Embryonic facial prominence (tissue), 1 donor: ENCODE results near the gene SELENOO.
"Not testable (repeated sequence)": the region's sequence is repeated elsewhere in the genome, so short reads cannot be mapped to it uniquely, and the experiment has no call there.

Experiments used
- DNase-seq: peaks from one replicate; pipeline ENCODE4 v3.0.0-alpha.2; 2016; ENCODE audit errors: extremely low spot score

Gene SELENOO

DNA sequence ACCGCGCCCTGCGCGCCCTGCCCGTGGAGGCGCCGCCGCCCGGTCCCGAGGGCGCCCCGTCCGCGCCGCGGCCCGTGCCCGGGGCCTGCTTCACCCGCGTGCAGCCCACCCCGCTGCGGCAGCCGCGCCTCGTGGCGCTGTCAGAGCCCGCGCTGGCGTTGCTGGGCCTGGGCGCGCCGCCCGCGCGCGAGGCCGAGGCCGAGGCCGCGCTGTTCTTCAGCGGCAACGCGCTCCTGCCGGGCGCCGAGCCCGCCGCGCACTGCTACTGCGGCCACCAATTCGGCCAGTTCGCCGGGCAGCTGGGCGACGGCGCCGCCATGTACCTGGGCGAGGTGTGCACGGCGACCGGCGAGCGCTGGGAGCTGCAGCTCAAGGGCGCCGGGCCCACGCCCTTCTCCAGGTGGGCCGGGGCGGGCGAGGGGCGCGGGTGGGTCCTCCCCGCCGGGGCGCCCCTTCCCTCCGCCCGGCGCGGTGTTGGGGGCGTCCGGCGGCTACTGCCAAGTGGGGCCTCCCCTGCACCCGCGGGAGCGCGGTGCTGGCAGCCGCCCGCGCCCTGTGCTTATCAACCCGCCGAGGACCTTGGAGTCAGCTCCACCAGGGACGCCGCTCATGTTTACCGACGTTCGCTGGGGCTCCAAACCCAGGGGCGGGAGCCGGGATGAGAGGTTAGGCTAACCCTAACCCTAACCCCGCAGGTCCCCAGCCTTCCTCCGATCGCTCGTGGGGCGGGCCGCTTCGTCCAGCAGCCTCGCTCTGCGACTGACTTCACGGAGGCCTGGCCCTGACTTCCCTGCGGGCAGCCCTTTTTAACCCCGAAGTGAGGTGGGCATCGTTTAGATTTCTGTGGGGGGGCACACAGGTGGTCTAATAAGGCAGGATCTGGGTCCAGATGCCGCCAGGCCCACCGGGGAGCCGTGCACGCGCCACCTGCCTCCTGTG is 649 bp downstream of the SELENOO start:
- no peak for DNase-seq

DNA sequence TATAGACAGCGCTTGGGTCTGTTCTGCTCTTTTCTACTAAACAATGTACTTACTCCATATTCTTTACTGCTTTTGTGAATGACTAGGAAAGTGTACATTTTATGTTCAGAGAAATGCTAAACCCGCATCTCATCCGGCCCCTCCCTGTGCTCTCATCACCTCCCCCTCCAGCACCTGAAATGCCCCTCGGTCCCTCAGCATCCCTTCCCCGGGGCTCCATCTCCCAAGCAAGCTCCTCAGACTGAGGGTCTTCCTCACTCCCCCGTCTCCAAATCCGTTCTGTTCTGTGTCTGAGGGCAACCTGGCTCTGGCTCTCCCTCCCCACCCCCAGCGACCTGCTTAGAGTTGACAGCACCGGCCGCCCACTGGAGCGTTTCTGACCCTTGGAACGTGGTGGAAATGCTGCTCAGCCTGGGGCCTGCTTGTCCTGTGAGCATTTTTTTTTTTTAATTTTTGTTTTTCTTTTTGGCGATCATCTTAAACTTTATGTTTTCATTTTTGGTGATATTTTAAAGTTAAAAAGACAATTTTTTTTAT is 1.4 kb downstream of the SELENOO start:
- DNase-seq: no peak

DNA sequence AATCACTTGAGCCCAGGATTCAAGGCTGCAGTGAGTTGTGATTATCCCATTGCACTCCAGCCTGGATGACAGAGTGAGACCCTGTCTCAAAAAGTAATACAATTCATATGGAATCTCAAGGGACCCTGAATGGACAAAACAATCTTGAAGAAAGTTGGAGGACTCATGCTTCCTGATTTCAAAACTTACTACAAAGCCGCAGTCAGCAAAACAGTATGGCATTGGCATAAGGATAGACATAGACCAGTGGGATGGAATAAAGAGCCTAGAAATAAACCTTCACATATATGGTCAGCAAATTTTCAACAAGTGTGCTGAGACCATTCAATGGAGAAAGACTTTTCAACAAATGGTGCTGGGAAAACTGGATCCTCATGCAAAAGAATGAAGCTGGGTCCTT is 2.5 kb downstream of the SELENOO start:
- no peak for DNase-seq

DNA sequence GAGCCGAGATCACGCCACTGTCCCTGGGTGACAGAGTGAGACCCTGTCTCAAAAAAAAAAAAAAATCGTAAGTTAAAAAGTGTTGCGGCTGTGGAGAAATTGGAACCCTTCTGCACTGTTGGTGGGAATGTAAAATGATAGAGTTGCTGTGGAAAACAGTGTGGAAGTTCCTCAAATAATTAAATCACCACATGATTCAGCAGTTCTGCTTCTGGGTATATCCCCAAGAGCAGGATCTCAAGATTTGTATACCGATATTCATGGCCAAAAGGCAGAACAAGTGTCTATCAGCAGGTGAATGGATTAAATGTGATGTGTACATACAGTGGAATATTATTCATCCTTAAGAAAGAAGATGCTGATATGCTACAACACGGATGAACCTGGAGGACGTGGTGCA is 3.8 kb downstream of the SELENOO start:
- no peak for DNase-seq

DNA sequence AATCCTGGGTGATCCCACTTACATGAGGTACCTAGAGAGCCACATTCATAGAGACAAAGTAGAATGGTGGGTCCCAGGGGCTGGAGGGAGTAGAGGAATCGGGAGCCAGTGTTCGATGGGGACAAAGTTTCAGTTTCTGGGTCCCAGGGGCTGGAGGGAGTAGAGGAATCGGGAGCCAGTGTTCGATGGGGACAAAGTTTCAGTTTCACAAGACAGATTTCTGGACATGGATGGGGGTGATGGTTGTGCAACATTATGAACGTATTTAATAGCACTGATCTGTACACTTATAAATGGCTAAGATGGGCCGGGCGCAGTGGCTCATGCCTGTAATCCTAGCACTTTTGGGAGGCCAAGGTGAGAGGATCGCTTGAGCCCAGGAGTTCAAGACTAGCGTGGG is 4.2 kb downstream of the SELENOO start:
- DNase-seq: not testable (repeated sequence)

DNA sequence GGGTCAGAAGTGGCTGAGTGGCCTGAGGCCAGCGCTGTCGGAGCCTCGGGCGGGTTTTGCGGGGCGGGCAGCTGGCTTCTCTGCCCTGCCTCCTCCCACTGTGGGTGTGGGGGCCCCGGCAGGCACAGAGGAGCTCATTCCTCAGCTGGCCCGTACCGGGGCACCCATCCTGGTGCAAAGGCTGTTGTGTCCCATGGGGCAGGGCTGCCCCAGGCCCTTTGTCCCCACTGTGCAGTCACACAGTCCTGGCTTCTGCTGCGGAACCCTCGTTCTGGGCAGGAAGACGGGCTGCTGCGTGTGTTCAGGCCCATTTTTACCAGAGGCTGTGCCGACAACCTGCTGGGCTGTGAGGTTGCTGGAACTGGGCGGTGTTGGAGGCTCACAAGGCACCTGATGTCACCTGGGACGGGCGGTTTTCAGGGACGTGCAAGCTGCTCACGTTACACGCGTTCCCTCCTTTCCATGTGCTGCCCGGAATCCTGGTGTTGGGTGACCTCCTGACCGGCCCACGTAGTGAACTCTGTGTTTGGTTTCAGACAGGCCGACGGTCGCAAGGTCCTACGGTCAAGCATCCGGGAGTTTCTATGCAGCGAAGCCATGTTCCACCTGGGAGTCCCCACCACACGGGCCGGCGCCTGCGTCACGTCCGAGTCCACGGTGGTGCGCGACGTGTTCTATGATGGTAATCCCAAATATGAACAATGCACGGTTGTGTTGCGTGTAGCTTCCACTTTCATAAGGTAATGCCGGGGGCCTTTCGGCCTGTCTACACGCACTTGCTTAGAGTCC is 5.2 kb downstream of the SELENOO start:
- DNase-seq: no peak

DNA sequence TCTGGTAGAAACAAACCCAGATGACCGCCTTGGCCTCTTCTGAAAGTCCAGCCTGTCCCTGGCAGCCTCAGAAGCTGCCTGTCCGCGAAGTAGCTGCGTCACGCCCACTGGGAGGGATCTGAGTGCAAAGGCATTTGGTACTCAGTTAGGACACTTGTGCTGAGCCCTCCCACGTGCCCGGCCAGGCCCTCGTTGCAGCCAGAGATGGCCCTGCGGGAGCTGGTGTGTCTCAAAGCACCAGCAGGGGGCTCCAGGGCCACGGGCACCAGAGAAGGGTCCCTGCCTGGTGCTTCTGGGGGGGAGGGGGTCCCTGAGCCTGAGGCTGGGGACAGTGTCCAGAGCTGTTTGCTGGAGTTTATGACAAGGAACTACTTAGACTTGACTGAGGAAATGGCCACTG is 5.8 kb downstream of the SELENOO start:
- no peak for DNase-seq

DNA sequence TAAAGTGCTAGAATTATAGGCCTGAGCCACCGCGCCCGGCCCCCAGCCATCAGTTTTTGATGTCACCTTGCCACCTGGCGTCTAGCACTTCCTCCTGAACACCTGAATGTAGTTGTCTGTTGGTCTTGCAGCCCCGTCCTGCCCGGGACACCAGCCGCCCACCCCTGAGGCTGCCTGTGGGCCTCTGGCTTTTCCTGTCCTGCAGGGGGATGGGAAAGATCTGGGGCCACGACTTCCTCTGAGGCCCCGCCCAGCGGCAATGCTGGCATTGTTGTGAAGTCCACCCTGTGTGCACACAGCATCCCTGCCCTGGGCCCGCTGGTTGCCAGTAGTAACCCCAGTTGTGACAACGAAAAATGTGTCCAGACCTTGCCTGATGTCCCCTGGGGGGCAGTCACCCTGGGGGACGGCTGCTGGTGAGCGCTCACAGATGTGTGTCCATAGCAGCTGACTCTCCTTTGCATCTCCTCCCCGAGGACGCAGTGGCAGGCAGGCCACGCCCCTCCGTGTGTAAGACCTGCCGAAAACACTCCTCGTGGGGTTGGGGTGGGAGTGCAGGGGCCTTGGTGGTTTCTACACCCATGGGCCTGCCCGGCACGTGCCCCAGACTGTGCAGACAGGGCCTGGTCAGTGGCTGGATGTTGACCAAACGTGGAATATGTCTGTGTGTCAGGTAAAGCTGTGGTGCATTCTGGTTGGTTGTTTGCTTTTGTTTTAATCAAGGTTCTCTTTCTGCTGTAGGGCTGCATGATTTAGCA is 6.8 kb downstream of the SELENOO start:
- DNase-seq: no peak

DNA sequence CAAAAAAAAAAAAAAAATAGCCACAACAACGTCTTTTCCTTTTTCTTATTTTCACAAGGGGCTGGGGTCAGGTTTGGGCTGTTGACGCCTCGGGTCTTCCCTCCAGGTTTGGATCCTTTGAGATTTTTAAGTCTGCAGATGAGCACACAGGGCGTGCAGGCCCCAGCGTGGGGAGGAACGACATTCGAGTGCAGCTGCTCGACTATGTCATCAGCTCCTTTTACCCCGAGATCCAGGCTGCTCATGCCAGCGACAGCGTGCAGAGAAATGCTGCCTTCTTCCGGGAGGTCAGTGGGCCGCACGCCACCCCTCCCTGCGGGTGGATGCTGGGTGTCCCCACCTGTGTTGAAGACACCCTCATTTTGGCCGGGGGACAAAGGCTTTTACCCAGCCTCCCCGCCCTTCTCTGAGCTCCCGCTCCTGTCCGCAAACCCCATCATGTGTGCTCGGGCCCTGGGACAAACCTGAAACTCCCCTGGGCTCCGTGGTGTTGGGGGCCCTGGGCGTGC is 7.7 kb downstream of the SELENOO start:
- no peak for DNase-seq

DNA sequence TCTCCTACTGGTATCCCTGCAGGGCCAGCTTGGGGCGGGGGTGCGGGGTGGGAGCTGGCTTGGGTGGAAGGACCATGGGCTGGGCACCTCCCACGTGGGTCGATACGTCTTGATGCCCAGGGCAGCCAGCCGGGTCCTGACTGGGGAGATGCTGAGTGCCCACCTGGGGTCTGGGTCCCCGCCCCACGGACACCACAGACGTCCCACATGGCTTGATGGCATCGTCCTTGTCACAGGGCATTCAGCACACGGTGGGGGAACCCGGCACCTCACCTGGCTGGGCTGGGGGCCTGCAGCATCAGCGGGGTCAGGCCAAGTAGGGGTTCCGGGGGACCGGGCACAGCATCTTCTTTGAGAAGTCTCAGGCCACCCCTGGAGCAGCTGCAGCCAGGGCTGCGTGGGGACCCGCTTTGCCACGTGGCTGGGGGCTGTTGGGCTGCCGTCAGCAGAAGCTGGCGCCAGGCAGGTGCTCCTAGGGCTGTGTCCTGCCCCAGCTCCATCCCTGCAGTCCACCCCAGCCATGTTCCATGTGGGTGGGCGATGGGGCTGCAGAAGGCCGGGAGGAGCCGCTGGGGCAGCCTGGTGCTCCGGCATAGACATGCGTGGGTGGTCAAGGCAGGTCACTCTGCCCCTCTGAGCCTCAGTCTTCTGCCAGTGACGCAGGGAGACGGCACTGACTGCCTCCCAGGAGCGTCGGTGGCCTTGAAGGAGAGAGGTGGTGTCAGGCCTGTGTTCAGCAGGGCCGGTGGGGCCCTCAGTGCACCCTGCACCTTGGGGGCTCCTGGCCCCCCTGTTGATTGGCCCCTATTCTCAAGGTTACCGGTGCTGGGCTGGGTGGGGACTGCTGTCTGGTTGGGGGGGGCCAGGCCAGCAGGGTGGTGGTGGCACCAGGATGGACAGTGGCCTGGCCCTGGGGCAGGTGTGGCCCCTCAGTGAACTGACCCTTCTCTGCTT is 8.4 kb downstream of the SELENOO start:
- no peak for DNase-seq

DNA sequence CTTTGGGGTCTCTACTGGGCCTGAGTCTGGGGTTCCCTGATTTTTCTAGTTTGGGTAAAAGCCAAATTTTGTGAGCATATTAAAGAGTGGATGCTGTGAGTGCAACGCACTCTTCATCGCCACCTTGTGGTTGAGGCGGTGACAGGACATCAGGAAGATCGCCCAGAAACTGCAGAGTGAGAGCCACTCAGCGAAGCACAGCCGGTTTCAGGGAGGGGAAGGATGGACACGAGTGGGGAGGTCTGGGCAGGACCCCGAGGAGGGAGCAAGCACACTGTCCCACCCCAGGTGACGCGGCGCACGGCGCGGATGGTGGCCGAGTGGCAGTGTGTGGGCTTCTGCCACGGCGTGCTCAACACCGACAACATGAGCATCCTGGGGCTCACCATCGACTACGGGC is 9.1 kb downstream of the SELENOO start:
- no peak for DNase-seq

DNA sequence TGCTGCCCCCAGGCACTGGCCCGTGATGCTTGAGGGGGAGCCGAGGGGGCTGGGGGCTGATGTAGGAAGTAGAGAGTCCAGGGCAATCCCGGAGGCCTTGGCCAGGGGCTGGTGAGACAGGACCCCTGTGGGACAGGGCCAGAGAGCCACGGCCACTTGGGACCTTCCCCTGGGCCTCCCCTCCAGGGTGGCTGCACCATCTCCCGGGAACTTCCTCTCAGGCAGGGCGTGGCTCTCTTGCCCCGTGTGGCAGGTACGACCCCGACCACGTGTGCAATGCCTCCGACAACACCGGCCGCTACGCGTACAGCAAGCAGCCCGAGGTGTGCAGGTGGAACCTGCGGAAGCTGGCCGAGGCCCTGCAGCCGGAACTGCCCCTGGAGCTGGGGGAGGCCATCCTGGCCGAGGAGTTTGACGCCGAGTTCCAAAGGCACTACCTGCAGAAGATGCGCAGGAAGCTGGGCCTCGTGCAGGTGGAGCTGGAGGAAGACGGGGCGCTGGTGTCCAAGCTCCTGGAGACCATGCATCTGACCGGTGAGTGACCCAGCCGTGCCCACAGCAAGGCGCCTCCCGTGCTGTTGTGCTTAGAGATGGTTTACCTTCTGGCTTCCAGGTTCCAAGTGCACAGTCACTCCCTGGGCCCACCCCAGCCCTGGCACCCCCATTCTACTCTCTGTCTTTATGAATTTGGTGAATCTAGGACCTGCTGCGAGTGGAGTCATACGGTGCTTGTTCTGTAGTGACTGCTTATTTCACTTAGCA is 9.7 kb downstream of the SELENOO start:
- no peak for DNase-seq

DNA sequence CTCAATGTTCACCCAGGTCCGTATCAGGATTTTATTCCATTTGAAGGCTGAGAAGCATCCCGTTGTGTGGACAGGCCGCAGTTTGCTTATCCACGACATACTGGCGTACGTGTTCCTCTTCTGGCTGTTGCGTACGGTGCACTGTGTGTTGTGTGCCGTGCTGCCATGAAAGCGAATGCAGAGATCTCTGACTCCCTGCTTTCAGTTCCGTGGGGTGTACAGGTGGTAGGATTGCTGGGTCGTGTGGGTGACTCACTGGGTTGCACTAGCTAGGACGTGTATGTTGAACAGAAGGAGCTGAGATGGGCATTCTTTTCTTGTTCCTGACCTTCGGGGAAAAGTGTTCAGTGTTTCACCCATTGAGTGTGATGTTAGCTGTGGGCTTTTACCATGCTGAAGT is 10.3 kb downstream of the SELENOO start:
- no peak for DNase-seq

DNA sequence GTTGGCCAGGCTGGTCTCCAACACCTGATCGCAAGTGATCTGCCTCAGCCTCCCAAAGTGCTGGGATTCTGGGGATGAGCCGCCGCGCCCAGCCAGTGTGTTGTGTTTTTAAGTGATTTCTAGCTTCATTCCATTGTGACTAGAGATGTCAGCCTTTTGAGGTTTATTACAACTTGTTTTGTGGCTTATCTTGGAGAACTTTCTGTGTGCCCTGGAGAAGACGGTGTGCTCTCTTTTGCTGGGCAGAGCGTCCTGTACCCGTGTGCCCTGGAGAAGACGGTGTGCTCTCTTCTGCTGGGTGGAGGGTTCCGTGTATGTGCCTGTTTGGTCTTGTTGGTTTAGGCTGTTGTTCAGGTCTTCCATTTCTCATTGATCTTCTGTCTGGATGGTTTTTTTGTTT is 12.5 kb downstream of the SELENOO start:
- DNase-seq: no peak

DNA sequence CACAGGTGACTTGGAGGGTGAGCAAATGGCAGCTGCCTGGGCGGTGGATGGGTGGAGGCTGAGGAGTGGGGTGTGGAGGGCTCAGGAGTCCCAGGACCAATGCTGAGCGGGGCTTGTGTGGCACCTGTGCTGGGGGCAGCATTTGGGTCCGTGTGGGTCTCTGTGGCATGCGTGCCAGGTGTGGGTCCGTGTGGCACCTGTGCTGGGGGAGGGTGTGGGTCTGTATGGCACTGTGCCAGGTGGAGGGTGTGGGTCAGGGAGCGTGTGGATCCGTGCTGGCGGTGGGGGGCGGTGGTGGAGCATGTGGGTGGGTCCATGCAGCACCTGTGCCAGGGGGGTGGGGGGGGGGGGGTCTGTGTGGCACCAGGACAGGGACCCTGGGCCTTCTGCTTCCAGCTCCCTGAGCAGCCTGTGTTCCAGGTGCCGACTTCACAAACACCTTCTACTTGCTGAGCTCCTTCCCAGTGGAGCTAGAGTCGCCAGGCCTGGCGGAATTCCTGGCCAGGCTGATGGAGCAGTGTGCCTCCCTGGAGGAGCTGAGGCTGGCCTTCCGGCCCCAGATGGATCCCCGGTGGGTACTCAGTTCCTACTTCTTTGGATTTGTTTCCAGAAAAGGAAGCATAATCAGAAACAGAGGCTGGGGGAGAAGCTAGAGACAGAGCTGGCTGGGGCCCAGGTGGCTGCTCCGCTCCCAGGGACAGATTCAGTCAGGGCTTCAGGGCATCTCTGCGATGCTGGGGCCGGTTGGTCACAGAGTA is 14.7 kb downstream of the SELENOO start:
- no peak for DNase-seq

DNA sequence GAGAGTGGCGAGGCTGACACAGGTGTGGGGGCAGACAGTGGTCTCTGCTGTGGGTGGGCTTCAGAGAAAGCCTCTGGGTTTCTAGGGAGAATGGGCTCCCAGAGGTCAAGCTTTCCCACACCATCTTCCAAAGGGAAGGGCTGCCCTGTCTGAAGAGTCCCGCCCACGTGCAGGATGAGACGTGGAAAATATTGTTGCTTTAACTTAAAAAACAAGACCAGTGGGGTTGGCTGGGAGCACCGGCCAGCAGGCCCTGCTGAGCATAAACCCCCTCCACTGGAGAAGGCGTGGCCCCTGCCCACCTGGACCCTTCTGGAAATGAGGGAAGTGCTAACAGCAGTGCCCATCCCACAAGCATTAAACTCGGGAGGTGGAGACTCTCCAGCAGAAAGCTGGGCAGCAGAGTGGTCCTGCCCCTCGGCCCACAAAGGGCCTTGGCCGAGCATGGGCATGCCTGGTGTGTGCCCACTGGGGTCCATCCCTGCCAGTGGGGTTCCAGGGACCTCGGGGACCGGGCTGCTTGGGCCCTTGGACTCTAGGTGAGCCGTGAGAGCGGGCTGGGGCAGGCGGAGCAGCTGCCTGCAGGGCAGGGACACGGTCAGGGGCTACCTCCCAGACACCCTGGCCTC is 15.4 kb downstream of the SELENOO start:
- no peak for DNase-seq

DNA sequence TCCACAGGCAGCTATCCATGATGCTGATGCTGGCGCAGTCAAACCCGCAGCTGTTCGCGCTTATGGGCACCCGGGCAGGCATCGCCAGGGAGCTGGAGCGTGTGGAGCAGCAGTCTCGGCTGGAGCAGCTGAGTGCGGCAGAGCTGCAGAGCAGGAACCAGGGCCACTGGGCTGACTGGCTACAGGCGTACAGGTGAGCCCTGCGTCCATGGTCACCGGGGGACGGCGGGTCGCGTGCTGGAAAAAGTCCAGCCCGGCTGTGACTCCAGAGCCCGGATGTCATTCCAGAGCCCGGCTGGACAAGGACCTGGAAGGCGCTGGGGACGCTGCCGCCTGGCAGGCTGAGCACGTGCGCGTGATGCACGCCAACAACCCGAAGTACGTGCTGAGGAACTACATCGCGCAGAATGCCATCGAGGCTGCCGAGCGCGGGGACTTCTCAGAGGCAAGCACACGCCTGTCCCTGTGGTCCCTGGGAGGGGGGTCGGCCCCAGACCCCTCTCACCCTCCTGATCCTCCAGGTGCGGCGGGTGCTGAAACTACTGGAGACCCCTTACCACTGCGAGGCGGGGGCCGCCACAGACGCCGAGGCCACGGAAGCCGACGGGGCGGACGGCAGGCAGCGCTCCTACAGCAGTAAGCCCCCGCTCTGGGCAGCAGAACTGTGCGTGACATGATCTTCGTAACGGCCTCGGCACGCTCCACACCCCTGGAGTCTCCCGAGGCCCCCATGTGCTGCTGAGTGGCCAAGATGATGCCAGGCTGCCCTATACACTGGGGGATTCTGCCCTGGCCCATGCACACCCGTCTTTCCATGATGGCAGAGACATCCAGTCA is 16.1 kb downstream of the SELENOO start:
- no peak for DNase-seq
